GM12874 (cell line): ENCODE measurements around the gene SLC29A2.

Experiments used
- TF ChIP-seq, protein P1 (sequence below): IDR thresholded peaks from 2 replicates; pipeline ENCODE4 v1.5.1; 2011; ENCODE audit warnings: low read depth, mild to moderate bottlenecking, control low read depth, low read length, moderate library complexity; ENCODE audit not compliant: insufficient read depth

The SLC29A2 gene

DNA sequence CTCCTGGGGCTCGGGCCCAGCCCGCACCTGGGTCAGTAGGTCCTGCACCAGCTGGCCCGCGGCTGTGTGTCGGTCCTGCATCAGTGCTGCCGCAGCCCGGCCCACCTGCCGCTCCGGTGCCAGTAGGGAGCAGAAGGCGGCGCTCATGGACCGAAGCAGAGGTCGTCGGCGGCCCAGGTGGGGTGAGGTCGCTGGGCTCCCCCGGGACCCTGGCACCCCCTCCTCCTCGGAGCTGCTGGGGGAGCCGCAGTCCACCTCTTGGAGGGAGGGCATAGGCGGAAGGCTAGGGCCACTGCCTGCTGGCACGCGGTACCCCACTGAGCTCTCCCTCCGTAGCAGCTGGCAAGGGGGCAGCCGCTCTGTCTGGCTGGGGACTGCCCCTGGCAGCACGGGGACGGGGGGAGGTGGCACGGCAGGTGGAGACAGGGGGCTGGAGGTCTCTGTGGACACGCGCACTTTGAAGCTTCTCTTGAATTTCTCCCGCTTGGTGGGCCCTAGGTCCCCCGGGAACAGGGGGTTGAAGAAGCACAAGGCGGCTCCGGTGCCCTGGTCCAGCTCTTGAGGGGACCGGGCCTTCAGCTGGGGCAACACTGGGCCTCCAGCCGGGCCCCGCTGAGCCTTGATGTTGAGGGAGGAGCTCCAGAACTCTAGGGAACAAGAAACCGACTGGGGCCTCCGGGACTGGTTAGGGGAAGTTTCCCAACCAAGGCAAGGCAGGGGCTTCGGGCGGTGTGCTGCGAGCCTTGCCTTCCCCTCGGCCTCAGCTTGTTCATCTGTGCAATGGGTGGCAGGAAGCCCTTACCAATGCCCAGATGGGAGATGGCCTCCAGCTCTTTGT is 36.7 kb downstream of the SLC29A2 start:
- TF ChIP-seq, protein P1, sequence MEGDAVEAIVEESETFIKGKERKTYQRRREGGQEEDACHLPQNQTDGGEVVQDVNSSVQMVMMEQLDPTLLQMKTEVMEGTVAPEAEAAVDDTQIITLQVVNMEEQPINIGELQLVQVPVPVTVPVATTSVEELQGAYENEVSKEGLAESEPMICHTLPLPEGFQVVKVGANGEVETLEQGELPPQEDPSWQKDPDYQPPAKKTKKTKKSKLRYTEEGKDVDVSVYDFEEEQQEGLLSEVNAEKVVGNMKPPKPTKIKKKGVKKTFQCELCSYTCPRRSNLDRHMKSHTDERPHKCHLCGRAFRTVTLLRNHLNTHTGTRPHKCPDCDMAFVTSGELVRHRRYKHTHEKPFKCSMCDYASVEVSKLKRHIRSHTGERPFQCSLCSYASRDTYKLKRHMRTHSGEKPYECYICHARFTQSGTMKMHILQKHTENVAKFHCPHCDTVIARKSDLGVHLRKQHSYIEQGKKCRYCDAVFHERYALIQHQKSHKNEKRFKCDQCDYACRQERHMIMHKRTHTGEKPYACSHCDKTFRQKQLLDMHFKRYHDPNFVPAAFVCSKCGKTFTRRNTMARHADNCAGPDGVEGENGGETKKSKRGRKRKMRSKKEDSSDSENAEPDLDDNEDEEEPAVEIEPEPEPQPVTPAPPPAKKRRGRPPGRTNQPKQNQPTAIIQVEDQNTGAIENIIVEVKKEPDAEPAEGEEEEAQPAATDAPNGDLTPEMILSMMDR, result no peak

DNA sequence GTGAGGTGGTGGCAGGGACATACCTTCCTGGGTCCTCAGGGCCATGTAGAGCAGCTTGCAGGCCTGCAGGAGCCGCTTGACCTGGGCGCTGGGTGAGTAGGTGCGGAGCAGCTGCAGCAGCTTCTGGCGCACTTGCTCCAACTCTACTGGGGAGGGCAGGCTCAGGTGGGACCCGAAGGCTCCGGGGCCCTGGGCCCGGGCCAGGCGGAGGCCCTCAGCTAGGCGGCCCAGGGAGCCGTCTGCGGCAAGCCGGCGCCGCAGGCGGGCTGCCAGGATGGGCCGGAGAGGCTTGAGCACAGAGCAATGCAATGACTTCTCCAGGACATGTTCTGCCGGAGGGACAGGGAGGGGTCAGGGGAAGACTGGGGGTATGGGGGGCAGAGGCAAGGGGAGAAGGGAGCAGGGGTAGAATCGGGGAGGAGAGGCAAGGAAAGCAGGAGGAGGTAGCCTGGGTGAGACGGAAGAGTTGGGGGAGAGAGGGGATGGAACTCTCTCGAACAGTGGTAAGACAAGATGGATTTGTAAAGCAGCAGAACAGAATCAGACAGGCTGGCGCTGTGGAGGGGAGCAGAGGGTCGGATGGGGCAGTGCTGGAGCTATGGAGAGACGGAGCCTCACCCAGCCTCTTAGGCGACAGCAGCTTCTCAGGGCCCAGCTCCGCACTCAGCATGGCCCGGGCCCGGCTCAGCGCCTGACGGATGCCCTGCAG is 37.5 kb downstream of the SLC29A2 start:
- TF ChIP-seq, protein P1, result no peak

DNA sequence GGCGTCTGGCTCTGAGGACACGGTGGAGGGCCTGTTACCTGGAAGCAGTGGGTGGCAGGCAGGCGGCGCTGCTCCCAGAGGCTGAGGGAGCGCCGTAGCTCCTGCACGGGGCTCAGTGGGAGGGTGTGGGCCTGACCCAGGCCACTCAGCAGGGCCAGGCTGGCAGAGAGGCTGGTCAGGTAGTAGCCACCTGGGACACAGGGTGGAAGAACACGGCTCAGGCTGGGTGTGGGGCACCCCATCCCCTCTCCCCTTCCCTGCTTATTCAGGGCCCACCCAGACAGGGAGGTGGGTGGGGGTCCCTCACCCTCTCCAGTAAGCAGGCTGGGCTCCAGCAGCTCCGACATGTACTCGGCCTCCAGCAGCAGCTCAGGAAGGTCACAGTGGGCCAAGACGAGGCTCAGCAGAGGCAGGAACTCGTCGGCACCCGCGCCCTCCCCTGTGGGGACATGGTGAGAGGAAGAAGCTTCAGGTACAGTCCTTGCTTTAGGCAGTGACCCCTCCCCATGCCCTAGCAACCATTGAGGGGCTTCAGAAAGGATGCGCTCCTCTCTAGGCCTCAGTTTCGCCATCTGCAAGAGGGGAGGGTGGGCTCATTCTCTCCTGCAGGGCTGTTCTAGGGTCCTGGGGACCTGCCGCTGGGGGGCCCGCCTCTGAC is 38.2 kb downstream of the SLC29A2 start:
- TF ChIP-seq, protein P1, result no peak

DNA sequence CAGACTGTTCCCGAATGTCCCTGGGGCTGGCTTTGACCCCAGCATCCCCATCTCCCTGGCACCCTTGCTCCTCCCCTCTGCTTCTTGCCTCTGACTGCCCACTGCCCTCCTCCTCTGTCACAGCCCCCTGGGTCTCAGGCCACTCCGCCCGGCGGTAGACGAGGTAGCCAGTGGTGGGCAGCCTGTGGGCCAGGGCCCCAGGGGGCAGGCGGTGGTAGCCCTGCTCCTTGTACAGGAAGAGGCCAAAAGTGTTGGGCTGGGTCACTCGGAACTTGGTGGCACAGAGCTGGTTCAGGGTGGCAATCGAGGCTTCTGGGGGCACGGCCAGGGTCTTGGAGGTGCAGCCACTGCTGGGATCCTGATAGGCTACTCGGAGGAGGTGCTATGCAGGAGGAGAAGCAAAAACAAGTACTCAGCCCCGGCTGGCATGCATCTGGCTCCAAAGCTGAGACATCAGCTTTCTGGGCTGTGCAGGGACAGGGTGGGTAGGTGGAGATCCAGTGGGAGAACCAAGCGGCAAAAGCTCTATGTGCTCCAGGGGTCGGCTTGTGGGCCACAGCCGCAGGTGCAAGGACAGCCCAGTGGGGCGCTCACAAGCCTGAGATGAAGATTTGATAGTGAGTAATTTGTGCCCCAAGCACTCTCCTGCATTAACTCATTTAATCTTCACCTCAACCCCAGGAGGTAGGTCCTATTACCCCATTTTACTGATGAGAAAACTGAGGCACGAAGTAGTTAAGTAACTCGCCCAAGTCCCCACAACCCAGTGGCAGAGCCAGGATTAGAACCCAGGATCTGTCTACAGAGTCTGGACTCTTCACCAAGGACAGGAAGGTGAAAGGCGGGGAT is 39.0 kb downstream of the SLC29A2 start:
- TF ChIP-seq, protein P1, result no peak

DNA sequence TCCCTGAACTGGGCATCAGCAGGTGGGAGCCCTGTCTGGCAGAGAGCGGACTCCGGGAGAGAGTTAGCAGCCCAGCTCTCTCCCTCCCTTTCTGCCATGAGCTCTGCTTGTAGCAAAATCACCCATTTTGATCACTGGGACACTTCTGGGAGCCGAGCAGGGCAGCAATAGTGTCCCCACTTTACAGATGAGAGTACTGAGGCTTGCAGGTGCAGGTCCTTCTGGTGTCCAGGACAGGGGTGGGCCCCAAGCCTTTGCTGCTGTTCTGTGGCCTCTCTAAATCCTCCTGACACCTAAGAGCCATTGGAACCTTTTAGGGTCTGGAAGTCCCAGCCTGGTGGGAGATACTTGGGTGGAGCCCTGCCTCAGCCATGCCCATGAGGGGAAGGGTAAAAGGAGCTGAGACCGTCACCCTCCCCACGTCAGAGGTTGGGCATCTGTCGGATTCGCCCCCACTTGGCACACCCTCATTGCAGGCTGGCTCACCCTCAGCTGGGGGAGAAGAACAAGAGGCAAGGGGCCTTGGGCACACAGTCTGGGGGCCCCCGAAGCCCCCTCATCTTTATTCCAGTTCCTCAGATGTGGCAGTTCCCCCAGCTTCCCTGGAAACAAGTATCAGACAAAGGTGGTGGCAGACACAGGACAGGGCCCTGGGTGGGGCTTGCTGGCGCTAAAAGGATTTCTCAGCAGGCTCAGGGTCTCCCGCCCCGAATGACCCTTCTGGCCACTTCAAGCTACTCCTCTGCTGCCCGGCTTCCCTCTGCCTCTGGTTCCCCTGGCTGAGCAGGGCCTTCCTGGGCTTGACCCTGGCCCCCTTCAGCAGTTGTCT is 39.8 kb downstream of the SLC29A2 start:
- TF ChIP-seq, protein P1, result no peak

DNA sequence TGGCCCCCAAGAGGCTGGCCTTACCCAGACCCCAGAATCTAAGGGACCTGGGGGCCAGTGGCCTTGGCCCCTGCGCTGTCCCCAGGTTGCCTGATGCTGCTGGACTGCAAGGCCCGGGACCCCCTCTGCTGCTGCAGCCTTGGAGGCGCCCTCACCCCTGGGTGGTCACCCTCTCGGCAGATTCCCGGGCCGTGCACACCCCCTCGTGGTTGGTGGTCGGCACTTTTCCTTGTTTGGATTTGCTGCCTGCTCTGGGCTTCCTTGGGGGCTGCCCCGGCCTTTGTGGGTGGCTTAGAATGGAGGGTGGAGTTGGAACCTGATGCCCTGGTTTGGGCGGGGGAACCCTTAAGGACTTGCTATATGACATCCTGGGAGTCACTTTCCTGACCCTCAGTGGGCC is 40.6 kb downstream of the SLC29A2 start:
- TF ChIP-seq, protein P1, result no peak
